Measurements from ENCODE around the gene OTP. TPM values are rescaled to one million over a fixed set of nuclear protein-coding genes. Genes with fewer than 3 reads are reported as not detected.
"Not testable (repeated sequence)": the region's sequence is repeated elsewhere in the genome, so short reads cannot be mapped to it uniquely, and the experiment has no call there.

The OTP gene
- polyA plus RNA-seq, 1 donor, result not detected

GRCh38 chr5:77607324-77607723 is 31.2 kb downstream of the OTP start:
- DNase-seq, result no peak

GRCh38 chr5:77606279-77606678 is 32.2 kb downstream of the OTP start:
- DNase-seq, result no peak

GRCh38 chr5:77599679-77600078 is 38.8 kb downstream of the OTP start:
- DNase-seq, result no peak

- no peak for DNase-seq
Observed at GRCh38 chr5:77590347-77590746, 48.2 kb downstream of the OTP start.

GRCh38 chr5:77588175-77588574 is 50.3 kb downstream of the OTP start:
- no peak for DNase-seq

- no peak for DNase-seq
Observed at GRCh38 chr5:77586101-77586500, 52.4 kb downstream of the OTP start.

GRCh38 chr5:77582143-77582542 is 56.4 kb downstream of the OTP start:
- not testable (repeated sequence) for DNase-seq

Other genes with a start within 250 kb of the OTP start
- gene WDR41, start 146.4 kb downstream of the OTP start, polyA plus RNA-seq (ENCODE audit: insufficient read length), result 37.0 TPM
- gene TBCA, start 137.6 kb upstream of the OTP start, polyA plus RNA-seq (ENCODE audit: insufficient read length), result 216 TPM